Memory B cell (primary cell): ENCODE data around the gene VAC14.
"Not testable (repeated sequence)": the region's sequence is repeated elsewhere in the genome, so short reads cannot be mapped to it uniquely, and the experiment has no call there.

Experiments
- ATAC-seq: fragments of 150-1000 bp; cut with Tn5 transposase; 2 replicates; pipeline ENCODE4 v1.10.0; 2021; ENCODE audit warnings: low read depth, mild to moderate bottlenecking, moderate library complexity
- DNase-seq, 2 donors: peaks; one replicate each; pipeline ENCODE4 v3.0.0; 2022; ENCODE audit warnings: low spot score in 2 of 2
- H3K27ac Mint-ChIP-seq: one replicate; pipeline ENCODE4 v1.8.0; 2022; ENCODE audit warnings: mild to moderate bottlenecking, moderate library complexity, mixed read lengths
- H3K27me3 Mint-ChIP-seq: one replicate; pipeline ENCODE4 v1.8.0; 2022; ENCODE audit warnings: mixed read lengths
- H3K36me3 Mint-ChIP-seq: one replicate; pipeline ENCODE4 v1.8.0; 2022; ENCODE audit warnings: mild to moderate bottlenecking, mixed read lengths
- H3K4me1 Mint-ChIP-seq: one replicate; pipeline ENCODE4 v1.8.0; 2022; ENCODE audit warnings: mixed read lengths
- H3K4me3 Mint-ChIP-seq: one replicate; pipeline ENCODE4 v1.8.0; 2022; ENCODE audit warnings: mild to moderate bottlenecking, moderate library complexity, mixed read lengths
- H3K9me3 Mint-ChIP-seq: one replicate; pipeline ENCODE4 v1.8.0; 2022; ENCODE audit warnings: mixed read lengths

Gene VAC14

GRCh38 chr16:70749006-70749678, 51.8 kb downstream of the VAC14 start:
- Mint-ChIP-seq H3K4me3 (no peak overlapping the region), H3K9me3 (no peaks in the 10 kb centered on the region), H3K27ac (peak overlapping the region; percentile 72), H3K36me3 (peaks cover 11% of the 10 kb centered on the region), H3K4me1 (peaks cover 20% of the 10 kb centered on the region), H3K27me3 (no peaks in the 10 kb centered on the region)
- DNase-seq (no peak), ATAC-seq (no peak)

GRCh38 chr16:70747703-70748631, 53.0 kb downstream of the VAC14 start:
- Mint-ChIP-seq H3K4me3 (no peak overlapping the region), H3K4me1 (peaks cover 19% of the 10 kb centered on the region), H3K27ac (no peak overlapping the region), H3K9me3 (no peaks in the 10 kb centered on the region), H3K27me3 (no peaks in the 10 kb centered on the region), H3K36me3 (peaks cover 21% of the 10 kb centered on the region)
- DNase-seq (no peak), ATAC-seq (no peak)

- ATAC-seq = no peak
- H3K4me3 Mint-ChIP-seq = no peak overlapping the region
These were observed 54.1 kb downstream of the VAC14 start for GRCh38 chr16:70746708-70747424.

GRCh38 chr16:70746040-70746707, 54.8 kb downstream of the VAC14 start:
- H3K36me3 Mint-ChIP-seq = peaks cover 22% of the 10 kb centered on the region
- H3K27me3 Mint-ChIP-seq = no peaks in the 10 kb centered on the region
- no peak for ATAC-seq
- peak overlapping the region; percentile 78 for H3K27ac Mint-ChIP-seq
- no peak overlapping the region for H3K4me3 Mint-ChIP-seq
- H3K4me1 Mint-ChIP-seq = peaks cover 16% of the 10 kb centered on the region
- H3K9me3 Mint-ChIP-seq = no peaks in the 10 kb centered on the region
- no peak for DNase-seq

More at GRCh38 chr16:70746708-70747424, 54.1 kb downstream of the VAC14 start:
- DNase-seq = no peak
- Mint-ChIP-seq H3K36me3 (peaks cover 20% of the 10 kb centered on the region), H3K4me1 (peaks cover 16% of the 10 kb centered on the region), H3K27me3 (no peaks in the 10 kb centered on the region), H3K9me3 (no peaks in the 10 kb centered on the region), H3K27ac (peak overlapping the region; percentile 78)

- no peak overlapping the region for H3K4me3 Mint-ChIP-seq
- no peaks in the 10 kb centered on the region for H3K27me3 Mint-ChIP-seq
- no peaks in the 10 kb centered on the region for H3K9me3 Mint-ChIP-seq
- DNase-seq (no peak), ATAC-seq (no peak)
- H3K4me1 Mint-ChIP-seq = peaks cover 18% of the 10 kb centered on the region
- H3K27ac Mint-ChIP-seq = no peak overlapping the region
- peaks cover 26% of the 10 kb centered on the region for H3K36me3 Mint-ChIP-seq
These were observed 55.4 kb downstream of the VAC14 start for GRCh38 chr16:70745536-70746025.

- no peaks in the 10 kb centered on the region for H3K9me3 Mint-ChIP-seq
- no peak overlapping the region for H3K4me3 Mint-ChIP-seq
- no peaks in the 10 kb centered on the region for H3K27me3 Mint-ChIP-seq
- ATAC-seq = no peak
- no peak for DNase-seq
- no peak overlapping the region for H3K27ac Mint-ChIP-seq
- peaks cover 18% of the 10 kb centered on the region for H3K4me1 Mint-ChIP-seq
- peaks cover 26% of the 10 kb centered on the region for H3K36me3 Mint-ChIP-seq
These were observed 56.6 kb downstream of the VAC14 start for GRCh38 chr16:70744366-70744765.

GRCh38 chr16:70743791-70744190, 57.2 kb downstream of the VAC14 start:
- DNase-seq = no peak
- Mint-ChIP-seq H3K9me3 (no peaks in the 10 kb centered on the region), H3K27ac (no peak overlapping the region), H3K4me1 (peaks cover 18% of the 10 kb centered on the region), H3K27me3 (no peaks in the 10 kb centered on the region), H3K4me3 (no peak overlapping the region), H3K36me3 (peaks cover 28% of the 10 kb centered on the region)
- no peak for ATAC-seq

GRCh38 chr16:70742967-70743366, 58.0 kb downstream of the VAC14 start:
- H3K36me3 Mint-ChIP-seq = peaks cover 31% of the 10 kb centered on the region
- not testable (repeated sequence) for H3K9me3 Mint-ChIP-seq, ATAC-seq

GRCh38 chr16:70741783-70742125, 59.2 kb downstream of the VAC14 start:
- DNase-seq (no peak), ATAC-seq (no peak)
- H3K36me3 Mint-ChIP-seq = peaks cover 34% of the 10 kb centered on the region
- H3K4me1 Mint-ChIP-seq = peaks cover 21% of the 10 kb centered on the region
- no peaks in the 10 kb centered on the region for H3K27me3 Mint-ChIP-seq
- no peaks in the 10 kb centered on the region for H3K9me3 Mint-ChIP-seq
- no peak overlapping the region for H3K4me3 Mint-ChIP-seq
- no peak overlapping the region for H3K27ac Mint-ChIP-seq

More at GRCh38 chr16:70742967-70743366, 58.0 kb downstream of the VAC14 start:
- H3K27ac Mint-ChIP-seq, H3K4me3 Mint-ChIP-seq, H3K27me3 Mint-ChIP-seq, DNase-seq: not testable (repeated sequence)
- H3K4me1 Mint-ChIP-seq = peaks cover 23% of the 10 kb centered on the region

GRCh38 chr16:70740914-70741782, 59.8 kb downstream of the VAC14 start:
- H3K4me3 Mint-ChIP-seq = no peak overlapping the region
- H3K9me3 Mint-ChIP-seq = no peaks in the 10 kb centered on the region
- peaks cover 34% of the 10 kb centered on the region for H3K36me3 Mint-ChIP-seq
- no peaks in the 10 kb centered on the region for H3K27me3 Mint-ChIP-seq
- no peak overlapping the region for H3K27ac Mint-ChIP-seq
- DNase-seq = no peak
- ATAC-seq = no peak
- peaks cover 14% of the 10 kb centered on the region for H3K4me1 Mint-ChIP-seq

GRCh38 chr16:70740174-70740913, 60.6 kb downstream of the VAC14 start:
- no peak overlapping the region for H3K4me3 Mint-ChIP-seq
- no peak overlapping the region for H3K27ac Mint-ChIP-seq
- no peak for ATAC-seq
- H3K27me3 Mint-ChIP-seq = no peaks in the 10 kb centered on the region
- no peaks in the 10 kb centered on the region for H3K9me3 Mint-ChIP-seq
- DNase-seq = no peak
- peaks cover 13% of the 10 kb centered on the region for H3K4me1 Mint-ChIP-seq
- H3K36me3 Mint-ChIP-seq = peaks cover 32% of the 10 kb centered on the region

- Mint-ChIP-seq H3K4me1 (peaks cover 13% of the 10 kb centered on the region), H3K9me3 (no peaks in the 10 kb centered on the region), H3K27me3 (no peaks in the 10 kb centered on the region), H3K27ac (no peak overlapping the region), H3K36me3 (peaks cover 38% of the 10 kb centered on the region), H3K4me3 (no peak overlapping the region)
- ATAC-seq (no peak), DNase-seq (no peak)
These were observed 61.6 kb downstream of the VAC14 start for GRCh38 chr16:70739389-70739788.
